Middle frontal gyrus (tissue), 1 donor: ENCODE measurements around the gene CALCR.

Experiments
- DNase-seq: peaks from one replicate; pipeline ENCODE4 v3.0.0-alpha.2; 2015; ENCODE audit warnings: low spot score; ENCODE audit errors: extremely low spot score

The CALCR gene

GRCh38 chr7:93448176-93448575 is 126.3 kb downstream of the CALCR start:
- no peak for DNase-seq

GRCh38 chr7:93447509-93447908 is 127.0 kb downstream of the CALCR start:
- no peak for DNase-seq

- no peak for DNase-seq
These were observed 131.9 kb downstream of the CALCR start for GRCh38 chr7:93442478-93443224.

- no peak for DNase-seq
These were observed 138.7 kb downstream of the CALCR start for GRCh38 chr7:93435791-93436190.

- no peak for DNase-seq
These were observed 142.4 kb downstream of the CALCR start for GRCh38 chr7:93432130-93432529.

- no peak for DNase-seq
These were observed 143.5 kb downstream of the CALCR start for GRCh38 chr7:93430917-93431588.

GRCh38 chr7:93429563-93429962 is 145.0 kb downstream of the CALCR start:
- no peak for DNase-seq

GRCh38 chr7:93427107-93427506 is 147.4 kb downstream of the CALCR start:
- DNase-seq: no peak

- no peak for DNase-seq
These were observed 148.3 kb downstream of the CALCR start for GRCh38 chr7:93426155-93426696.

GRCh38 chr7:93414574-93414973 is 159.9 kb downstream of the CALCR start:
- no peak for DNase-seq

- DNase-seq: no peak
These were observed 165.2 kb downstream of the CALCR start for GRCh38 chr7:93409324-93409723.

- DNase-seq: no peak
These were observed 167.3 kb downstream of the CALCR start for GRCh38 chr7:93407239-93407638.

GRCh38 chr7:93402944-93403343 is 171.6 kb downstream of the CALCR start:
- no peak for DNase-seq

- DNase-seq: no peak
These were observed 174.9 kb downstream of the CALCR start for GRCh38 chr7:93399642-93400041.

GRCh38 chr7:93392984-93393383 is 181.5 kb downstream of the CALCR start:
- DNase-seq: no peak

GRCh38 chr7:93390660-93391059 is 183.9 kb downstream of the CALCR start:
- no peak for DNase-seq

- no peak for DNase-seq
These were observed 192.2 kb downstream of the CALCR start for GRCh38 chr7:93382362-93382761.

- DNase-seq: no peak
These were observed 196.3 kb downstream of the CALCR start for GRCh38 chr7:93378131-93378760.

- no peak for DNase-seq
These were observed 198.9 kb downstream of the CALCR start for GRCh38 chr7:93375603-93376002.
